ENCODE data around the gene BTBD9. TPM values are rescaled to one million over a fixed set of nuclear protein-coding genes. Genes with fewer than 3 reads are reported as not detected.

Gene BTBD9
- total and polyA plus RNA-seq, 2 experiments from 2014 or later: 10.0 to 13.7 TPM

GRCh38 chr6:38417521-38417920 is 222.2 kb downstream of the BTBD9 start:
- Histone ChIP-seq H3K27ac (no peak overlapping the region), H3K9ac (no peak overlapping the region), H3K4me3 (no peak overlapping the region), H3K9me3 (ENCODE audit: low read depth) (no peaks in the 10 kb centered on the region), H2AFZ (no peak overlapping the region), H3K9me2 (ENCODE audit: insufficient read depth) (no peaks in the 10 kb centered on the region), H3K27me3 (replicated peaks; ENCODE audit: insufficient read depth) (no peaks in the 10 kb centered on the region), H4K20me1 (ENCODE audit: insufficient read depth) (no peaks in the 10 kb centered on the region), H3K79me2 (ENCODE audit: insufficient read depth) (no peaks in the 10 kb centered on the region), H3K36me3 (ENCODE audit: low read depth) (no peaks in the 10 kb centered on the region), H3K4me1 (ENCODE audit: insufficient read depth) (no peaks in the 10 kb centered on the region; the same call in 1 of the 2 replicates), H3K4me2 (ENCODE audit: unreplicated experiment) (no peak overlapping the region), H3F3A (ENCODE audit: insufficient read depth) (no peaks in the 10 kb centered on the region)
- 93 to 95% methylated on average over 6 of the region's 6 CpGs for WGBS, 2 experiments (ENCODE audit: low coverage in 1 of 2, low lambda C conversion rate in 2 of 2, missing lambda C conversion rate in 2 of 2)
- TF ChIP-seq EZH2phosphoT487 (IDR thresholded peaks at IDR 0.05; ENCODE audit: insufficient read depth, low read depth): no peak
- TF ChIP-seq EZH2 (IDR thresholded peaks at IDR 0.05; ENCODE audit: insufficient read depth, poor library complexity, severe bottlenecking): no peak
- no peak for DNase-seq
- in situ Hi-C loops (cut with MboI): no loop called here

GRCh38 chr6:38415231-38416005 is 224.3 kb downstream of the BTBD9 start:
- no peak overlapping the region for H2AFZ ChIP-seq
- no peak overlapping the region for H3K4me3 ChIP-seq
- 91% methylated on average over 5 of the region's 5 CpGs for WGBS, 2 experiments (ENCODE audit: low coverage in 1 of 2, low lambda C conversion rate in 2 of 2, missing lambda C conversion rate in 2 of 2)
- no peaks in the 10 kb centered on the region for H3K79me2 ChIP-seq (ENCODE audit: insufficient read depth)
- no peaks in the 10 kb centered on the region for H3K36me3 ChIP-seq (ENCODE audit: low read depth)
- no peak overlapping the region for H3K4me2 ChIP-seq (ENCODE audit: unreplicated experiment)
- H4K20me1 ChIP-seq (ENCODE audit: insufficient read depth): no peaks in the 10 kb centered on the region
- in situ Hi-C loops (cut with MboI): no loop called here
- H3K4me1 ChIP-seq (ENCODE audit: insufficient read depth): no peaks in the 10 kb centered on the region; the same call in 1 of the 2 replicates
- no peaks in the 10 kb centered on the region for H3F3A ChIP-seq (ENCODE audit: insufficient read depth)
- TF ChIP-seq EZH2phosphoT487 (IDR thresholded peaks at IDR 0.05; ENCODE audit: insufficient read depth, low read depth) (no peak), EZH2 (IDR thresholded peaks at IDR 0.05; ENCODE audit: insufficient read depth, poor library complexity, severe bottlenecking) (no peak)
- DNase-seq: peak; percentile 33
- no peak overlapping the region for H3K27ac ChIP-seq
- no peaks in the 10 kb centered on the region for H3K9me3 ChIP-seq (ENCODE audit: low read depth)
- no peaks in the 10 kb centered on the region for H3K27me3 ChIP-seq (replicated peaks; ENCODE audit: insufficient read depth)
- H3K9ac ChIP-seq: no peak overlapping the region
- no peaks in the 10 kb centered on the region for H3K9me2 ChIP-seq (ENCODE audit: insufficient read depth)

GRCh38 chr6:38413102-38413800 is 226.5 kb downstream of the BTBD9 start:
- no peaks in the 10 kb centered on the region for H3K9me3 ChIP-seq (ENCODE audit: low read depth)
- in situ Hi-C loops (cut with MboI): no loop called here
- TF ChIP-seq EZH2phosphoT487 (IDR thresholded peaks at IDR 0.05; ENCODE audit: insufficient read depth, low read depth) (no peak), EZH2 (IDR thresholded peaks at IDR 0.05; ENCODE audit: insufficient read depth, poor library complexity, severe bottlenecking) (no peak)
- H3F3A ChIP-seq (ENCODE audit: insufficient read depth): no peaks in the 10 kb centered on the region
- no peaks in the 10 kb centered on the region for H3K36me3 ChIP-seq (ENCODE audit: low read depth)
- DNase-seq: peak; percentile 13
- no peaks in the 10 kb centered on the region for H3K27me3 ChIP-seq (replicated peaks; ENCODE audit: insufficient read depth)
- no peaks in the 10 kb centered on the region for H3K79me2 ChIP-seq (ENCODE audit: insufficient read depth)
- no peak overlapping the region for H3K9ac ChIP-seq
- H3K4me1 ChIP-seq (ENCODE audit: insufficient read depth): no peaks in the 10 kb centered on the region; the same call in 1 of the 2 replicates
- H2AFZ ChIP-seq: no peak overlapping the region
- H3K4me2 ChIP-seq (ENCODE audit: unreplicated experiment): no peak overlapping the region
- H3K9me2 ChIP-seq (ENCODE audit: insufficient read depth): no peaks in the 10 kb centered on the region
- H3K4me3 ChIP-seq: no peak overlapping the region
- no peak overlapping the region for H3K27ac ChIP-seq
- WGBS, 2 experiments (ENCODE audit: low coverage in 1 of 2, low lambda C conversion rate in 2 of 2, missing lambda C conversion rate in 2 of 2): 33 to 45% methylated on average over 4 of the region's 4 CpGs
- no peaks in the 10 kb centered on the region for H4K20me1 ChIP-seq (ENCODE audit: insufficient read depth)

DNA sequence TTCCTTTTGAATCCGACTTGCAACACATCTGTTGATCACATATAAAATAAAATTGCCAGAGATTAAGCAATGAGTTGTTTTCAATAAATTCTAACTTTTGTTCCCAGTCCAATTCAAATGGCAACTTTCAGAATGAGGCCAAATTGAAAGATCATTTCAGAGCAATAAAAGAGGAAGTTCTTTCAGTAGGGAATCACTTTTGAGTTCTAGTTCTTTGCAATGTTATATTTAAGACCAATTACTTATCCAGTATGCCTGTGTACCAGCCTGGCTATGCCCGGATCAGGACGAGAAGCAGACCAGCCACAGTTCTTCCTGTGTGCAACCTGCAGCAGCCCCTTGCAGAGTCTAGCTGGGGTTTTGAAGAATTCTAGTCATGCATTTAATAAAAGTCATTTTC is 232.5 kb downstream of the BTBD9 start:
- no peaks in the 10 kb centered on the region for H3K9me2 ChIP-seq (ENCODE audit: insufficient read depth)
- no peaks in the 10 kb centered on the region for H3K9me3 ChIP-seq (ENCODE audit: low read depth)
- no peaks in the 10 kb centered on the region for H3K79me2 ChIP-seq (ENCODE audit: insufficient read depth)
- WGBS, 2 experiments (ENCODE audit: low coverage in 1 of 2, low lambda C conversion rate in 2 of 2, missing lambda C conversion rate in 2 of 2): 33% methylated on average over 3 of the region's 3 CpGs
- DNase-seq: no peak
- H3F3A ChIP-seq (ENCODE audit: insufficient read depth): 0 out of 2 replicates have a peak, but pooled peaks cover 3% of the 10 kb centered on the region
- no peak overlapping the region for H3K4me3 ChIP-seq
- H3K36me3 ChIP-seq (ENCODE audit: low read depth): no peaks in the 10 kb centered on the region
- no peaks in the 10 kb centered on the region for H3K27me3 ChIP-seq (replicated peaks; ENCODE audit: insufficient read depth)
- H3K9ac ChIP-seq: no peak overlapping the region
- TF ChIP-seq EZH2phosphoT487 (IDR thresholded peaks at IDR 0.05; ENCODE audit: insufficient read depth, low read depth): no peak
- no peak for TF ChIP-seq EZH2 (IDR thresholded peaks at IDR 0.05; ENCODE audit: insufficient read depth, poor library complexity, severe bottlenecking)
- H2AFZ ChIP-seq: no peak overlapping the region
- H3K4me2 ChIP-seq (ENCODE audit: unreplicated experiment): no peak overlapping the region
- H3K27ac ChIP-seq: no peak overlapping the region
- no peaks in the 10 kb centered on the region for H3K4me1 ChIP-seq (ENCODE audit: insufficient read depth)
- H4K20me1 ChIP-seq (ENCODE audit: insufficient read depth): no peaks in the 10 kb centered on the region
- in situ Hi-C loops (cut with MboI): no loop called here

Data from GM23248 (cell line).